Measurements from ENCODE around the gene TMEM107.
"Not testable (repeated sequence)": the region's sequence is repeated elsewhere in the genome, so short reads cannot be mapped to it uniquely, and the experiment has no call there.

Gene TMEM107

DNA sequence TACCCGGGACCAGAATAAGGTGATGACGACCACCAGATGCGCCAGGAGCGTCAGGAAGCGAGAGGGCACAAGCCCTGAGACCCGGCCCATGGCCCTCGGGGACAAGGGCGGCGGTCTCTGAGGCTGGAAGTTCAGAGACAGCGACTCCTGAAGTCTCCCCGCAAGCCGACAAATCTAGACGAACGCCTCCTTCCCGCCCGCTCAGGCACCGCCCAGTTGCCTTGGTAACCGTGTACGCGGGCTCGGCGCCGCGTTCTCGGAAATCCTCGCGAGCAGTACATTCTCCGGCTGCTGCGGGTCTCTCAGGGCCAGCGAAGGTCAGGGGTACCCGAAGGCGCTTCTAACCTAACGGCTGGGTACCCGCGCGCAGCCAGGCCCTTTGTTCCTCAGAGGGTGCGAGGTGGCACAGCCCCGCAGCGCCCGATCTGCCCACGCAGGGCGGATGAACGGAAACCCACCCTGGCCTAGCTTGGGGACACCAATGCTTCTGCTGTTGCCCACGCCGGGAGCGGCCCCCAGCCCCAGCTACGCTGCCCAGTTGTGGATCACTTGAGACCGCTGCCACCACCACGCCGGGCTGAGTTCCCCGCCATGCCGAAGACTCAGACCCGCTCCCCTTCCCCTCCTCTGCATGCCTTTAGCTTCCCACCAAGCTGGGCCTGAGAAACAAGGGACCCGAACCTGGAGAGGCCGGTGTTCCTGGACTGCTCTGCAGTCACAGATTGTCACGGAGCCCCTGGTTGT, at the start of gene TMEM107:
TSS of gene TMEM107 (minus strand) at position 184 of the 744 bp plus-strand sequence. CDS start at position 90, 94 bp downstream.
- peak; percentile 83 for DNase-seq (ENCODE audit: low read depth)

DNA sequence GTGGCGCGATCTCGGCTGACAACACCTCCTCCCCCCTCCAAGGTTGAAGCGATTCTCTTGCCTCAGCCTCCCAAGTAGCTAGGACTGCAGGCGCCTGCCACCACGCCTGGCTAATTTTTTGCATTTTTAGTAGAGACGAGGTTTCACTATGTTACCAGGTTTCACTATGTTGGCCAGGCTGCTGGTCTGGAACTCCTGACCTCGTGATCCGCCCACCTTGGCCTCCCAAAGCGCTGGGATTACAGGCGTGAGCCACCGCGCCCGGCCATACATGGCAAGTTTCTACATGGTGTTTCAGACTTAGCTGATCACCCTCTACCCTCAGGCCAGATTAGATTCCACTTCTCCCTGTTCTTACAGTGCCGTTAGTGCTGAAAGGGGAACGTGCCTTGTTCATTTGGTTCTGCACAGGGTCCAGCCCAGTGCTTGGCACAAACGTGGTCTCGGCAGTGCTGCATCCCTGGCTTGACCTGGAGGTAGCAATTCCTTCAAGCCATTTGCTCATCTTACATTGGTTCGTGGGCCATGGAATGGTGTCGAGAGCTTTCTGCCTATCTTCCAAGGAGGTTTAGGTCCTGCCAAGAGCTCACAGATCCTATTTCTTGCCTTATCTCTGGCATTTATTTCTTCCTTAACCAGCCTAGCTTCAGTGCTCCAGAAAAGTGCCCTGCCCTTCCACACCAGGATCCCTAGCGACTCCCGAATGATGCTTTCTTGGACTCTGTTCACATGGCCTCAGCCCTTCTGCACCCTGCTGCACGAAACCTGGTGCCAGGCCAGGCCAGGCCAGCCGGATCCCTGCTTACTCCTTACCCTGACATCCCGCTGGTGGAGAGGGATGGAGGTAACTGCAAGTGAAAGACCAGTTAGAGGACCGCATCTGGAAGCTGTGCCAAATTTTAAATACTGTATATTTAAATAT, 49.0 kb upstream of the TMEM107 start:
- DNase-seq (ENCODE audit: low read depth): no peak

DNA sequence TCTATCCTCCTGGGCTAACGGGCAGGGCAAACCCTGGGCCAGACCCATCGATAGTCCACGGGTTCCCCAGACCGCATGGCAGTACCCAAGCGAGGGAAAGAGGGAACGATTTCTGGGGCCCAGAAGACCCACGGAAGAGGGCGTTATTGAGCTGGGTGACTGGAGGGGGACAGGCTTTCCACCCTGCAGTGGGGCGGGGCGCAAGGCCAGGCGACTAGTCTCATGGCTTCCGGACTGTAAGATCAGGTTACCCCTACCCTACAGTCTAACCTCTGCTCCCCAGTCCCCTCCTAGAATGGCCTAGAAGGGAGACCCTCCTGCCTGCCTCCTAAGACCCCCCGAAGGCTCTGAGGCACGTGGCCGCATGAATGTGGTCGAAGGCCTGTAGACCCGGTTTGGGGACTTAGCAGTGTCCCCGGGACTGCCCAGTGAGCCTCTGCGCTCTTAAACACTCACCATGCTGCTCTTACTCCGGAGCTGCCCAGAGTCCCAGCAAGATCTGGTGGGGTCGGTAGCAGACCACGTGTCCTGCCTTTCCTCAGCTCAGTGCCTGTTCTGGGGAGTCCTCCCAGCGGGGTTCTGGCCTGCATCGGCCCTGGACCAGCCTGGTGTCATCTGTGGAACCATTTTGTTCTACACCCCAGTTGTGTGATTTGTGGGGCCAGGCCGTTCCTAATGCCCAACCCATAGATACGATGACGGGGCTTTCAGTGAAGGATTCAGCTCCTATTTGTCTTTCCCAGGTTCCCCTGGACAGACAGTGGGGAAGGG, 47.4 kb upstream of the TMEM107 start:
- DNase-seq (ENCODE audit: low read depth): peak; percentile 44

DNA sequence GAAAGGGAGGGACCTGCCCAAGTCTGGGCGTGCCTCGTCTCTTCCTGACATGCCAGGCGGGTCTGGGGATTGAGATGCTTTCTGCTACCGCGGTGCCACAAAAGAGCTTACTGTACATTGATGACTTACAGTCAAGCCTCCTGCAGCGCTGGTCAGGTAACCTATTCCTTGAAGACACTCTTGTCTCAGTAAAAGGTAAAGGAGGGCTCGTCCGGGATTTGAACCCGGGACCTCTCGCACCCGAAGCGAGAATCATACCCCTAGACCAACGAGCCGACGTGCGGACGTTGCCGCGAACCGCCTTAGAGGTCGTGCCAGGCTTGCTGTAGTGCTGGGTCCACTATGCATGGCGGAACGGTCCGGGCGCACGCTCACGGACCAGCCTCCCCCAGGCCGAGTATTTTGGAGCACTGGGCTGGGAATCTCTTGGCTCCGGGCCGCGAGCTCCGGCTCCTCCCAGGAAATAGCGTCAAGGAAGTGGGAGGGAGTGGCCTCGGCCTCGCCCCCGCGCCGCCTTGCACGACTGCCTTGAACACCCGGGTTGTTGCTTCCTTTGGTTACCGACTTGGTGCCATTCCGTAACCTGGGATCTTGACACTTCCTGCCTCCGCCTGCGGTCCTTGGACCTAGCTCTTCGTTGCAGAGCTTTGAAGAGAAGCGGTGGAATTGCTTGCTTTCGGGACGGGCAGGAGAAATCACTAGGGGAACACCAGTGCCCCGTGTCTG, 46.6 kb upstream of the TMEM107 start:
- peak; percentile 87 for DNase-seq (ENCODE audit: low read depth)

DNA sequence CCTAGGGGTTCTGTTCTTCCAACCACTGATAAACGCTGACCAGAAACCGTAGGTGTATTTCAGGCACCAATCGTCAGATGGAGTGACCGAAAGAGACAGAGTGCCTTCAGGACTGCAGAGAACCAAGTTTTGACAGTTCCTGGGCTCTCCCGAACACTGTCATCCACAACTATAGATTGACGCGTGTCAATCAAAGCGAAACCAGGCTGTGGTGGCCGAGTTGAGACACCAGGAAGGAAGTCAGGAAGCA, 46.1 kb upstream of the TMEM107 start:
- DNase-seq (ENCODE audit: low read depth): no peak

DNA sequence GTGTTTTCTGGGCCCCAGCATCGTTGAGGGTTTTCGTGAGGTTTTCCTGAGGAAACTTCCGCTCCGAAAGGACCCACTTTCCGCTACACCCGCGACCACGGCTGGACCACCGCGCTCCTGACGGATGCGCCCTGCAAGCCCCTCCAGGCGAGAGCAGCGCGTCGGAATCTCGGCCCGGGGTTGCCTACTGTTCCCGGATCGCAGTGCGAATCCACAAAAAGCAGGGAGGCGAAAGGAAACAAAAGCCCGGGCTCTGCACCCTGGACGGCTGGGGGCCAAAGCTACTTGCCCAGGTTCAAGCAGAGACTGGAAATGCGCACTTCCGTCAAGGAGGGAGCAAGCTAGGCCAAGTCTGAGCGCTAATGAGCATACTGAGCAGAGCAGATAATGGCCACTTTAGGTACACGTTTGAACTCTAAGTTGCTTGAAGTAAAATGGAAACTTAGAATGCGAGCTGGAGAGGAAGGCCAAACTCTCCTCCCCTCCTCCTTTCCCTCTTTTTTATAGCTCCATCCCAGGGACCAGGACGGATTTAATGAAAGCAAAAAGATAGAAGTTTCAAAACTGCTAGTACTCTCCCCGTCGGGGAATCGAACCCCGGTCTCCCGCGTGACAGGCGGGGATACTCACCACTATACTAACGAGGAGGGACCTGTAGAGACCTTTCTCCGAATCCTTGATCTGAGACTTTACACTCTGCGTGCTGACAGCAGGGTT, 45.6 kb upstream of the TMEM107 start:
- peak; percentile 88 for DNase-seq (ENCODE audit: low read depth)

DNA sequence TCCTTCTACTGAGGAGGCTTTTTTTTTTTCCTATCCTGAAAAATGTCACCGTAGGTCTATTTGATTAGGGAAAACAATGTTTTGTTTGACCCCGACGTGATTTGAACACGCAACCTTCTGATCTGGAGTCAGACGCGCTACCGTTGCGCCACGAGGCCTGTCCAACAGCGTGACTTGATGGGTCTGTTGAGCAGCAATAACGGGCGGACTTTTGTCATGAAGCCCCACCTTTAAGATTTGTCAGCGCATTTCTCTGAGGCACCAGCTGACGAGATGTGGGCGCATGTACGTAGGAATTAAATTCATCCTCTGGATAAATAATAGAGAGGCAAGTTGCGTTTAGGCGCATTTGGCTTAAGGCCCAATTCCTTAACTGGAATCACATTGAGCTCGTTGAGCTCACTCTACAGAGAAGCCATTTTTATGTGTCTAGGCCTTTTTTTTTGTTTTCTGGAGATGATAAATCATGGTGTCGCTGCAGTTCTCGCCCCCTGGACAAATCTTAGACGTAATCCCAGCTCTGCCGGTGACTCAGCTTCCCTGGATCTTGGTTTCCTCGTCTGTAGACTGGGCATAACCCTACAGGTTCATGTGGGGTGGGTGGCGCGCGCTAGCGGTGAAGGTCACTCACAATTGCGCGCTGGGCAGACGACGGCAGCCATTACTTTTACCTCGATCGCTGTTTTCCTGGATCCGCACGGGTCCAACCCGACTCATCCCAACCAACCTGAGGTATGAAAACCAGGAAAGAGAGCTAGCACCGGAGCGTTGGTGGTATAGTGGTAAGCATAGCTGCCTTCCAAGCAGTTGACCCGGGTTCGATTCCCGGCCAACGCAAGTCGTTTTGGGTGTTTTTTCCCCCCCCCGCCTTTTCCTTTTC, 44.8 kb upstream of the TMEM107 start:
- DNase-seq (ENCODE audit: low read depth): peak; percentile 93

DNA sequence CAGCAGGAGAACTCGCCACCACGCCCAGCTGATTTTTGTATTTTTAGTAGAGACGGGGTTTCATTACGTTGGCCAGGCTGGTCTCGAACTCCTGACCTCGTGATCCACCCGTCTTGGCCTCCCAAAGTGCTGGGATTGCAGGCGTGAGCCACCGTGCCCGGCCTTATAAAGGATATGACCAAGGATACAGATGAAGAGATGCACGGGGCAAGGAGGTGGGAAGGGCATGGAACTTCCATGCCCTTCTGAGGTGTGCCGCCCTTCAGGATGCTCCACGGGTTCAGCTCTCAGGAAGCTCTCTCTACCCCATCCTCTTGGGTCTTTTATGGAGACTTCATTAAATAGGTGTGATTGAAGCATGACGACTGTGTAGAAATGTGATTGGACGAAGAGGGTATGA, 37.8 kb upstream of the TMEM107 start:
- not testable (repeated sequence) for DNase-seq (ENCODE audit: low read depth)

DNA sequence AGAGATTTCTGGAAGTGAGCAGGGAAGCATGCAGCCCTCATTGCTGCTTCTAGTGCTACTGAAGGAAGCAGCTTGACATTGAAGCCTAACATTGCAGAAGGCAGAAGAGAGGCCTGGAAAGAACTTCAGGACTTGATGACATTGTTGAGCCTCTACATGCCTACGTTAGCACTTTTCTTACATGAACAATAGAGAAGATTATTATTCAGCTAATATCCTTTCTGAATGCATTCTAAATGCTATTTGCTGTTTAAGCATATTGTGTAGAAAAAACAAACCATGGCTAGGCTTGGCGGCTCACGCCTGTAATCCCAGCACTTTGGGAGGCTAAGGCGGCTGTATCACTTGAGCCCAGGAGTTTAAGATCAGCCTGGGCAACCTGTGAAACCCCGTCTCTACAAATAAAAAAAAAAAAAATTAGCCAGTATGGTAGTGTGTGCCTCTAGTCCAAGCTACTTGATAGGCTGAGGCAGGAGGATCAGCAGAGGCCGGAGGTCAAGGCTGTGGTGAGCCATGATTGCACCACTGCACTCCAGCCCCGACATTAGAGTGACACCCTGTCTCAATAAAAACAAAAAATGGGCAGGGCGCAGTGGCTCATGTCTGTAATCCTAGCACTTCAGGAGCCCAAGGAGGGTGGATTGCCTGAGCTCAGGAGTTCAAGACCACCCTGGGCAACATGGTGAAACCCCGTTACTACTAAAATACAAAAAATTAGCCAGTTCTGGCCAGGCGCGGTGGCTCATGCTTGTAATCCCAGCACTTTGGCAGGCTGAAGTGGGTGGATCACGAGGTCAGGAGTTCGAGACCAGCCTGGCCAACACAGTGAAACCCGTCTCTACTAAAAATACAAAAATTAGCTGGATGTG, 36.4 kb upstream of the TMEM107 start:
- DNase-seq (ENCODE audit: low read depth): no peak

DNA sequence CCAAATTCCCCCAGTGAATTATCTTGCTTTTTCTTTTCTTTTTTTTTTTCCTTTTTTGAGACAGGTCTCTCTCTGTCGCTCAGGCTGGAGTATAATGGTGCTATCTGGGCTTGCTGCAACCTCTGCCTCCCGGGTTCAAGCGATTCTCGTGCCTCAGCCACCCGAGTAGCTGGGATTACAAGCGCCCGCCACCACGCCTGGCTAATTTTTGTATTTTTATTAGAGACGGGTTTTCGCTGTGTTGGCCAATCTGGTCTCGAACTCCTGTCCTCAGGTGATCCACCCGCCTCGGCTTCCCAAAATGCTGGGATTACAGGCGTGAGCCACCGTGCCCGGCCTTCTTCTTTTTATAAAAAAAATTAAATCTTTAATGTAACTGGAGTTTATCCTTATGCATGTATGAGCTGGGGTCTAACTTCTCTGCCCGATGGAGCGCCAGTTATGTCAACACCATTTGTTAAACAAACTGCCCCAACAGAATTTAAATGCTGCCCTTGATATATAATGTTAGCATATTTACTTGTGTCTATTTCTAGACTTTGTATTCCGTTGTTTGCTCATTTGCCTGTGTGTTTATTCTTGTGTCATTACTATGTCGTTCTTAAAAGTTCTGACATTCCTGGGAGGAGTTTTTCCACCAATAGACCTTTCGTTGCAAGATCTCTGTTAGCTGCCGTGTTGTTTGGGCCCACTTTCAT, 34.7 kb upstream of the TMEM107 start:
- DNase-seq (ENCODE audit: low read depth): no peak

DNA sequence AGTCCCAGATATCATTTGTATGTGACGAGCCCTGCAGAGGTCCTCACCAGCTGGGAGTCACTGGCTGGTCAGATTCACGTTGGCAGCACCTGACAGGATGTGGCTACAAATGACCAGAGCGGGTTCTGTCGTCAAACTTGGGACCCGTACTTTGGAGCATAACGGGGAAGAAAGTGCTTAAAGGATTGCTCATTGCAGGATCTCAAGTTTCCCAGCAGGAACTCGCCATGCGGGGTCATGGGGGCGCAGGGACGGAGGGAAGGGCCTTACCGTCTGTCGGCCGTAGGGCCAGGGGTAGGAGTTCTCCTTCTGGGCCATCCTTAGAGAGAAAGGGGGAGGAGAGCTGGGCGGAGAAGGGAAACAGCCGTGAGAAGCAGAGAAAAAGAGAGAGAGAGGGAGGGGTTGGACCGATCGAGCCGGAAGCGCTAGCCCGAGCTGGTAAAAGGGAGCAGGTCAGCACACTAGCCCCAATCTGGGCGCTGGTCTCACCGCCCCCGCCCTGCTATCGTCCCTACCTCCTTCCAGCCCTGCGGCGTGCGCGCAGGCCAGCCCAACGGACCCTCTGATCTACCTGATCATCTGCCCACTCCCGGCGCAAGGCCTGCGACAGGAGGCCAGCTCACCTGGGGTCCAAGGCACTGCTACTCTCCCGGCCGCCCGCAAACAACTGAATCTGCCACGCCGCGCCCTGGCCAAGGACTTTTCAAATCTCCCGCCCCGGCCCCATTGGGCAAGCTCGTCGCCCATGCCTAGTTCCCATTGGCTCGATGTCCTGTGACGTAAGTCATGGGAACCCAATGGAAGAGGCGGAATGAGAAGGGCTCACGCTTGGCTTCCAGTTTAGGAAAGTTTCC, 34.0 kb upstream of the TMEM107 start, which contains the start of gene AURKB:
TSS of gene AURKB (minus strand) at position 669 of the 854 bp plus-strand sequence. CDS start at position 318, 351 bp downstream.
- peak; percentile 89 for DNase-seq (ENCODE audit: low read depth)

DNA sequence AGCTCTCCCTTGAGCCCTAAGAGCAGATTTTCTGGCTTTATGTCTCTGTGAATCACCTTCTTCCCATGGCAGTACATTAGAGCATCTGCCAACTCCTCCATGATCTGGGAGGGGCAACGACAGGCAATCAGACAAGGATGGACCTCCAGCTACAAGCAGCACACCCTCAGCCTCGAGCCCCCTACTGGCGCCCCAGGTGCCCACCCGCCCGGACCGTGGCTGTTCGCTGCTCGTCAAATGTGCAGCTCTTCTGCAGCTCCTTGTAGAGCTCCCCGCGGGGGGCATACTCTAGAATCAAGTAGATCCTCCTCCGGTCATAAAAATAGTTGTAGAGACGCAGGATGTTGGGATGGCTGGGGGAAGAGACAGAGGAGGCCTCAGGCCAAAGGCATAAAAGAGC, 30.4 kb upstream of the TMEM107 start:
- no peak for DNase-seq (ENCODE audit: low read depth)

DNA sequence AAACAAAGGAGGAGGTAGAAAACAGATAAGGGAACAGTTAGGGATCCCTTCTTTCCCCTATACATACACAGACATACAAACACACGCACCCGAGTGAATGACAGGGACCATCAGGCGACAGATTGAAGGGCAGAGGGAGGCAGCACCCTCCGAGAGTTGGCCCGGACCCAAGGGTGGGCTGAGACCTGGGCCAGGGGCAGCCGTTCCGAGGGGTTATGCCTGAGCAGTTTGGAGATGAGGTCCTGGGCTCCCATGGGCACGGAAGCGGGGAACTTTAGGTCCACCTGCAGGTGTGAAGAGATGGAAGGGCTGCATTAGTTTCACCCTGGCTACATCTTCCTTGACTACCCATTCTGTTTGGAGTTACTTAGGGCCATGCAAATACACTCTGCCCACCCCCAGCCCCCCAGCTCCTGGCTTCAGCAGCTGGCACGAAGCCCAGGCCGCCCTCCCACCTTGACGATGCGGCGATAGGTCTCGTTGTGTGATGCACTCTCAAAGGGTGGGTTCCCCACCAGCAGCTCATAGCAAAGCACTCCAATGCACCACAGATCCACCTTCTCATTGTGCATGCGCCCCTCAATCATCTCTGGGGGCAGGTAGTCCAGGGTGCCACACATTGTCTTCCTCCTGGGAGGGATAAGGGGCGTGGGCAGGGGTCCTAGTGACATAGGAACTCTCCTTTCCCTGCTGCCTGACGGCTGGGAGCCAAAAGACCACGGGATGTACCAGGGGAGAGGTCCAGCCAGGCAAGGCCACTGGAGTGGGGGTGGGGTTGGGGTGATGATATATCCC, 28.8 kb upstream of the TMEM107 start:
- DNase-seq (ENCODE audit: low read depth): no peak

DNA sequence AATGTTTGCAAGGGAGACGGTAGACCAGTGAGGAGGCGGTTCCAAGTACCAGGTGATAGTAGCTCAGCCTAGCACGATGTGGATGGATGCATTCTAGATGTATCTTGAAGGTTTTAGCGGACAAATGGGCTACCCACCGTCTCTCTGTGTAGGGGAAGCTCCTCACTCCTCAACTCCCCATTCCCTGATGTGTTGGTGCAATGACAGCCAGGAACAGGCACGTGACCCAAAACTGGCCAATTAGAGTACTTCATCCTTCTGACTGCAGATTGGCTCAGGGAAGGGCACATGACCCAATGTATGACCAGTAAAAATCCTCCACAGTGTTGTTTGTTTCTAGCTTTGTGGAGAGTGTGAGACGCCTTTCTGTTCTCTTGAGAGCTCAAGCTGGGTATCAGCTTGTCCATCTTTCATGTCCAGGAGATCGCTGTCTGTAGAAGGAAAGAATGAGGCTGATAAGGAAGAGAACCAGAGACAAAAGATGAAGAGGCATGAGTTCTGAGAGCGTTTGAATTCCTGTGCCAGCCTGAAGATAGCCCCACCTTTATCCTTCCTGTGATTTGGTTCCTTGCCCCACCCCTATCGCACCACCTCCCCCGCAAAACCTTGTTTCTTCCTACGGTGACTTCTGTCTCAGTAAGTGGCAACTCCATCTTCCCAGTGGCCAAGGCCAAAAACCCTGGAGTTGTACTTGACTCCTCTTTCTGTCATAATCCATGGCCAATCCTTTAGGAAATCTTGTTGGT, 16.1 kb upstream of the TMEM107 start:
- DNase-seq (ENCODE audit: low read depth): no peak

DNA sequence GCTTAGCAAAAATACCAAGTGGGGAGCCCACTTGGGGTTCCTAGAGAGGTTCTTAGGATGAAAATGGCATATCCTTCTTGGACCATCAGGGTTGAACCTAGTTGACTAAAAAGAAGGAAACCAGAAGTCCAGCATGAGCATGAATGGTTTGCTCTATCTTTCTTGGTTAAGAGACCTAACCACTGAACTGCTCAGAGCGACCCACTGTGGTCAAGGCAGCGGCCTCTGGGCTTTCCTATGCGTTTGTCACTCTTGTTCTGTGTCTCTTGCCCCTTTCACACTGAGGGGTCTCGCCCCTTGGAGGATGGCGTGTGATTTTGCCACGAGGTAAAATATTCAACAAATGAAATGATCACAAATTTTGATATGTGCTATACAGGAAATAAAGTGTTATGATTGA, 14.3 kb upstream of the TMEM107 start:
- DNase-seq (ENCODE audit: low read depth): no peak
